Spleen (tissue), 11 donors: Measurements from ENCODE around the gene SYCP2L. TPM values are rescaled to one million over a fixed set of nuclear protein-coding genes. Genes with fewer than 3 reads are reported as not detected.

Experiments used
- DNase-seq: peaks from one replicate; pipeline ENCODE4 v3.0.0-alpha.2; 2020
- H3K27ac ChIP-seq, 8 donors: fragments of 200-600 bp; sonication (generic) in 7 of 8; 1 replicate in 4 of 8; 2 replicates in 4 of 8; pipeline versions ENCODE4 v1.5.0 to v1.8.0; 2016 to 2021; ENCODE audit warnings: inconsistent platforms in 4 of 8, mild to moderate bottlenecking in 4 of 8, moderate library complexity in 1 of 8
- H3K27me3 ChIP-seq, 7 donors: fragments of 200-600 bp; sonication (generic) in 6 of 7; replicated peaks in 1 of 7; 1 replicate in 4 of 7; 2 replicates in 3 of 7; pipeline versions ENCODE4 v1.5.0 to v1.8.0; 2016 to 2021; ENCODE audit warnings: inconsistent platforms in 3 of 7, mild to moderate bottlenecking in 1 of 7
- H3K36me3 ChIP-seq, 6 donors: fragments of 200-600 bp; sonication (generic) in 5 of 6; 1 replicate in 4 of 6; 2 replicates in 2 of 6; pipeline versions ENCODE4 v1.5.0 to v1.8.0; 2016 to 2021; ENCODE audit warnings: inconsistent platforms in 2 of 6
- H3K4me1 ChIP-seq, 6 donors: fragments of 200-600 bp; sonication (generic) in 5 of 6; 1 replicate in 3 of 6; 2 replicates in 3 of 6; pipeline versions ENCODE4 v1.5.0 to v1.8.0; 2016 to 2021; ENCODE audit warnings: inconsistent platforms in 3 of 6
- H3K4me3 ChIP-seq, 8 donors: fragments of 200-600 bp; sonication (generic) in 7 of 8; 1 replicate in 4 of 8; 2 replicates in 4 of 8; pipeline versions ENCODE4 v1.5.0 to v1.8.0; 2016 to 2021; ENCODE audit warnings: inconsistent platforms in 4 of 8, mild to moderate bottlenecking in 4 of 8, moderate library complexity in 2 of 8
- H3K9me3 ChIP-seq, 8 donors: fragments of 200-600 bp; sonication (generic) in 7 of 8; 1 replicate in 4 of 8; 2 replicates in 4 of 8; pipeline versions ENCODE4 v1.5.0 to v1.8.0; 2016 to 2021; ENCODE audit warnings: inconsistent platforms in 4 of 8
- CTCF ChIP-seq, 11 experiments: fragments of 200-600 bp in 7 of 11; fragments of 450-650 bp in 4 of 11; sonication (generic) in 4 of 11; IDR thresholded peaks in 8 of 11; conservative IDR thresholded peaks in 3 of 11; 1 replicate in 7 of 11; 2 replicates in 4 of 11; pipeline versions ENCODE4 v1.4.0 to v1.8.0; 2016 to 2021; ENCODE audit warnings: antibody characterized with exemption in 11 of 11, inconsistent platforms in 4 of 11, mild to moderate bottlenecking in 1 of 11
- POLR2A ChIP-seq, 3 donors: fragments of 450-650 bp; IDR thresholded peaks; one replicate each; pipeline ENCODE4 v1.5.1; 2017; ENCODE audit warnings: antibody characterized with exemption in 3 of 3, mild to moderate bottlenecking in 1 of 3
- POLR2AphosphoS5 ChIP-seq, 3 donors: sonication (generic); formaldehyde crosslinking; IDR thresholded peaks; one replicate each; pipeline ENCODE4 v1.5.1; 2017; ENCODE audit warnings: antibody characterized with exemption in 3 of 3
- WGBS, 5 donors: extraction: QIAGEN DNeasy Blood & Tissue Kit in 3 of 5; methylation state at CpG; one replicate each; pipeline versions ENCODE4 v1.1.5 to v1.1.7; 2013 to 2018; 5-methylcytosine and 5-hydroxymethylcytosine counted together
- intact Hi-C: fragments of 100-400 bp; cut with DNase I; formaldehyde crosslinking; loops from one replicate; pipeline ENCODE4 v1.15.0; 2023; ENCODE audit warnings: low total_unique reads
- polyA plus RNA-seq, 3 donors: library from polyadenylated mRNA; stranded (reverse); fragments of 200-250 nt; gene quantifications; one replicate each; pipeline ENCODE4 v1.2.1, GENCODE V29; 2013
- total RNA-seq, 7 donors: library from RNA; depleted of rRNA in 3 of 7; stranded (reverse); fragments of >200 nt in 3 of 7; fragmentation: NEBNext Ultra II Directional in 4 of 7; extraction: Animal tissue kit (Norgen Biotek cat#: 25700) in 4 of 7; gene quantifications; one replicate each; pipeline versions ENCODE4 v1.1.0 to v1.2.1, GENCODE V29; 2016 to 2021
- donor health status: healthy with polysubstance abuse.
- donor health status: DM: no; HTN: no; CAD: no; lungs with moderate emphysema.
- donor health status: DM: no; HTN: no; CAD: no.
- donor health status: Bipolar disorder and iron deficiency.
- donor health status: healthy.
- donor health status: DM: no; HTN: no; CAD: no.
- donor health status: DM: yes; HTN: yes; CAD: no.

SYCP2L gene
- total and polyA plus RNA-seq, 10 donors, result 0.06 to 0.83 (median 0.22) TPM; not detected in 2

DNA sequence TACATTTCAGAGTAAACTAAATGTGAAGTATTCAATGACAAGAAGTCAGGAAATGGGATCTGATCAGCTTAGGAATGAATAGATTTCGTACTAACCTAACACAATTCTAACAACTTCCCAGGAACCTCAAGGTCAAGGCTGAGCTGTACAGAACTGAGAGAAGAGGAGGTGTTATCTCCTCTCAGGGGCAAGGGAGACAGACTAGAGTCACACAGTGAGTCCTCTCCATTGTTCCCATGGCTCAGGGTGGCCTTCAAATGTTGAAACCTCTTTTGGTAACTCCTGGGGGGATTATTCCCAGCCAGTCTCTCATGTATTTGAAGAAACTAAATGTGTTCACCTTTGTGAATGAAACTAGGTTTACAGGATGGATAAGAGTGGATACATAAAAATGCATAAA, 129.6 kb downstream of the SYCP2L start:
- no peaks in the 10 kb centered on the region for H3K4me1 ChIP-seq
- H3K27me3 ChIP-seq, result peaks cover 0 to 52% (median 0%) of the 10 kb centered on the region in 7 donors
- TF ChIP-seq POLR2A (IDR thresholded peaks at IDR 0.05) (no peak), POLR2AphosphoS5 (IDR thresholded peaks at IDR 0.05) (no peak), CTCF (IDR thresholded peaks at IDR 0.05 in 8 of 11, conservative IDR thresholded peaks at IDR 0.05 in 3 of 11) (no peak)
- intact Hi-C loops, result no loop called here
- H3K9me3 ChIP-seq, result no peaks in the 10 kb centered on the region
- H3K27ac ChIP-seq, result no peak overlapping the region
- no peak overlapping the region for H3K4me3 ChIP-seq
- WGBS, 5 donors, result 26 to 71% (median 69%) methylated on average over 1 of the region's 1 CpG
- DNase-seq, result no peak
- no peaks in the 10 kb centered on the region for H3K36me3 ChIP-seq

- Histone ChIP-seq H3K9me3 (no peaks in the 10 kb centered on the region), H3K4me3 (no peak overlapping the region), H3K27me3 (peaks cover 0 to 54% (median 0%) of the 10 kb centered on the region in 7 donors), H3K36me3 (no peaks in the 10 kb centered on the region), H3K27ac (no peak overlapping the region), H3K4me1 (no peaks in the 10 kb centered on the region)
- TF ChIP-seq CTCF (IDR thresholded peaks at IDR 0.05 in 8 of 11, conservative IDR thresholded peaks at IDR 0.05 in 3 of 11) (no peak), POLR2AphosphoS5 (IDR thresholded peaks at IDR 0.05) (no peak), POLR2A (IDR thresholded peaks at IDR 0.05) (no peak)
- no peak for DNase-seq
- WGBS, 5 donors, result 89 to 96% (median 92%) methylated on average over 3 of the region's 3 CpGs
- intact Hi-C loops, result no loop called here
These were observed 130.2 kb downstream of the SYCP2L start for GRCh38 chr6:11017090-11017489.

- Histone ChIP-seq H3K9me3 (no peaks in the 10 kb centered on the region), H3K4me1 (no peaks in the 10 kb centered on the region), H3K36me3 (no peaks in the 10 kb centered on the region), H3K27ac (no peak overlapping the region), H3K4me3 (no peak overlapping the region), H3K27me3 (peaks cover 0 to 54% (median 0%) of the 10 kb centered on the region in 7 donors)
- DNase-seq, result no peak
- intact Hi-C loops, result no loop called here
- 83 to 98% (median 88%) methylated on average over 2 of the region's 2 CpGs for WGBS, 5 donors
- TF ChIP-seq POLR2AphosphoS5 (IDR thresholded peaks at IDR 0.05), result no peak
- no peak for TF ChIP-seq POLR2A (IDR thresholded peaks at IDR 0.05)
- no peak for TF ChIP-seq CTCF (IDR thresholded peaks at IDR 0.05 in 8 of 11, conservative IDR thresholded peaks at IDR 0.05 in 3 of 11)
These were observed 131.4 kb downstream of the SYCP2L start for GRCh38 chr6:11018225-11018624.

DNA sequence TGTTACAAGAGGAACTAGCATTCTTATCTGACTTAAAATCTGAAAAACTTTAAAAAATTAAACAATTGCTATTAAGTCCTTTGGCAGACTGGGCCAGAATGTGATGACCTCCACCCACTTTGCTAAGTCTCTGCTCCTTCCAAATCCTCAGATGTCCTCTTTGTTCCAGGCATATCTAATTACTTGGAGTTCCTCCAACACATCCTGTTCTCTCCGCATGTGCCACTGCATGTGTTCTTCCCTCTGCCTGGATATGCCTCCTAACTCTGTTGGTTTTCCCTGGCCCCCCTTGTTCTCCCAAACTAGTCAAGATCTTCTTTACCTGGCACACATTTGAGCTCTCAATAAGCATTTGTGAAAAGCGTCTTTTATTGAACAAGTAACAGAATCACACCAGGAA, 134.2 kb downstream of the SYCP2L start:
- TF ChIP-seq POLR2A (IDR thresholded peaks at IDR 0.05), result no peak
- no peak for TF ChIP-seq CTCF (IDR thresholded peaks at IDR 0.05 in 8 of 11, conservative IDR thresholded peaks at IDR 0.05 in 3 of 11)
- TF ChIP-seq POLR2AphosphoS5 (IDR thresholded peaks at IDR 0.05), result no peak
- H3K4me3 ChIP-seq, result no peak overlapping the region
- no peaks in the 10 kb centered on the region for H3K36me3 ChIP-seq
- peaks cover 0 to 38% (median 0%) of the 10 kb centered on the region in 7 donors for H3K27me3 ChIP-seq
- H3K9me3 ChIP-seq, result no peaks in the 10 kb centered on the region
- WGBS, 5 donors, result 63 to 88% (median 80%) methylated on average over 2 of the region's 2 CpGs
- H3K27ac ChIP-seq, result no peak overlapping the region
- no peaks in the 10 kb centered on the region for H3K4me1 ChIP-seq
- DNase-seq, result no peak
- intact Hi-C loops, result no loop called here
